Fibroblast of the aortic adventitia (primary cell): Measurements from ENCODE around the gene PINLYP. TPM values are rescaled to one million over a fixed set of nuclear protein-coding genes. Genes with fewer than 3 reads are reported as not detected.

Experiments
- DNase-seq: peaks from one replicate; pipeline ENCODE4 v3.0.0-alpha.2; 2010; ENCODE audit warnings: low read depth
- H3K4me3 ChIP-seq: 2 replicates; pipeline ENCODE4 v1.5.1; 2011; ENCODE audit warnings: low read depth, mild to moderate bottlenecking, control low read depth, low read length, moderate library complexity
- CTCF ChIP-seq: IDR thresholded peaks from 2 replicates; pipeline ENCODE4 v1.5.1; 2011; ENCODE audit warnings: mild to moderate bottlenecking, low read length, control low read depth, inconsistent platforms; ENCODE audit not compliant: insufficient read depth
- total RNA-seq: library from RNA; depleted of rRNA; stranded (reverse); fragments of >200 nt; gene quantifications from 2 replicates; pipeline ENCODE4 v1.2.3, GENCODE V29; 2012; ENCODE audit warnings: low replicate concordance

PINLYP gene
- total RNA-seq, 1 donor: 6.4 TPM

GRCh38 chr19:43605875-43606568 lies 30.4 kb downstream of the PINLYP start:
- DNase-seq: no peak
- no peak overlapping the region for H3K4me3 ChIP-seq
- TF ChIP-seq CTCF: no peak

- no peak for TF ChIP-seq CTCF
- no peak for DNase-seq
- H3K4me3 ChIP-seq: no peak overlapping the region
Observed at GRCh38 chr19:43606569-43607229, 31.1 kb downstream of the PINLYP start.

- TF ChIP-seq CTCF: no peak
- DNase-seq: no peak
- H3K4me3 ChIP-seq: no peak overlapping the region
Observed at GRCh38 chr19:43607238-43608205, 31.9 kb downstream of the PINLYP start.

- no peak for TF ChIP-seq CTCF
- no peak for DNase-seq
- no peak overlapping the region for H3K4me3 ChIP-seq
Observed at GRCh38 chr19:43609872-43610271, 34.3 kb downstream of the PINLYP start.

- H3K4me3 ChIP-seq: no peak overlapping the region
- no peak for DNase-seq
- no peak for TF ChIP-seq CTCF
Observed at GRCh38 chr19:43610493-43610892, 34.9 kb downstream of the PINLYP start.

- DNase-seq: no peak
- no peak within 1 kb of the TSS for H3K4me3 ChIP-seq
- no peak for TF ChIP-seq CTCF
Observed at GRCh38 chr19:43611788-43612187, 36.2 kb downstream of the PINLYP start, which contains the start of gene SRRM5. Gene SRRM5 (plus strand): TSS chr19:43612088. CDS start chr19:43612122, 34 bp downstream.
